ENCODE results near the gene PRB4. TPM values are rescaled to one million over a fixed set of nuclear protein-coding genes. Genes with fewer than 3 reads are reported as not detected.
"Not testable (repeated sequence)": the region's sequence is repeated elsewhere in the genome, so short reads cannot be mapped to it uniquely, and the experiment has no call there.

Gene PRB4
- not detected for total RNA-seq
- not detected for polyA plus RNA-seq

GRCh38 chr12:11310336-11310735 is at the start of gene PRB4:
TSS of gene PRB4 (minus strand) at chr12:11310436. CDS start at chr12:11310398, 38 bp downstream.
- Histone ChIP-seq H3K27ac (ENCODE audit: low read depth) (no peak within 1 kb of the TSS), H3K4me1 (ENCODE audit: insufficient read depth) (no peaks in the 10 kb centered on the region), H3K36me3 (ENCODE audit: insufficient read depth) (no peaks in the 10 kb centered on the region), H3K4me3 (ENCODE audit: low read depth, low read length) (no peak within 1 kb of the TSS)
- WGBS: 73% methylated on average over 3 of the region's 3 CpGs
- no peak for DNase-seq (ENCODE audit: extremely low spot score)

DNA sequence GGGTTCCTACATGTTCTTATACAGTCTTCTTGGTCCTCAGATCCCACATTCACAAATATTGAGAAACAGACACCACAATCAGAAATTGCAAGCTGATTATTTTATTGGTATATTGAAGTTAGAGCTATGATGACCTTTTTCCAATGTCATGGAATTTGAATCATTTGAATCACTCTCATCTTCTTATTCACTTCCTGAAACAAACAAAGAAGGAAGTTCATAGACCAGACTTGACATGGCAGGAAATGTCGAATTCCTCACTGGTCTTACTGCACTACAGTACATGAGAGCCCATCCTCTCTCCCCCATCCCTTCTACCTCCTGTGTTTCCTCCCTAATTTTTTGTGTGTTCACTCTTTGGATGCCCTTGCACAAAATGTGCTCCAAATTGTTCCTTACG is 41.5 kb upstream of the PRB4 start:
- DNase-seq (ENCODE audit: extremely low spot score): not testable (repeated sequence)

DNA sequence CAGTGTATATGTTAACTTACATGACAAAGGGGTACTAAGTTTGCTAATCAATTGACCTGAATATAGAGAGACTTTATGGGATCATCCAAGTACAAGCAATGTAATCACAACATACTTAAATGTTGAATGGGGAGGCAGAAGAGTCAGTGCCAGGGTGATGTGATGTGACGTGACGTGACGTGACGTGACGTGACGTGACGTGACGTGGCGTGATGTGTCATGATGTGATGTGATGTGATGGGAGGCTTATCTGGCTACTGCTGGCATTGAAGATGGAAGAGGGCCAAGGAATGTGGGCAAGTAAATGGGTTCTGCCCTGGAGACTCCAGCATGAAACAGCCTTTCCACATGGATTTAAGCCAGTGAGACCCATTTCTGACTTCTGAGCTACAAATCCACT is 38.2 kb upstream of the PRB4 start:
- Histone ChIP-seq H3K4me3 (ENCODE audit: low read depth, low read length) (no peak overlapping the region), H3K27ac (ENCODE audit: low read depth) (no peak overlapping the region), H3K36me3 (ENCODE audit: insufficient read depth) (no peaks in the 10 kb centered on the region), H3K4me1 (ENCODE audit: insufficient read depth) (no peaks in the 10 kb centered on the region)
- no peak for DNase-seq (ENCODE audit: extremely low spot score)
- WGBS: 96% methylated on average over 9 of the region's 9 CpGs

More for the DNA sequence above, 41.5 kb upstream of the PRB4 start:
- WGBS: 74% methylated on average over 1 of the region's 2 CpGs
- H3K4me1 ChIP-seq (ENCODE audit: insufficient read depth); H3K27ac ChIP-seq (ENCODE audit: low read depth); H3K4me3 ChIP-seq (ENCODE audit: low read depth, low read length); H3K36me3 ChIP-seq (ENCODE audit: insufficient read depth): not testable (repeated sequence)

DNA sequence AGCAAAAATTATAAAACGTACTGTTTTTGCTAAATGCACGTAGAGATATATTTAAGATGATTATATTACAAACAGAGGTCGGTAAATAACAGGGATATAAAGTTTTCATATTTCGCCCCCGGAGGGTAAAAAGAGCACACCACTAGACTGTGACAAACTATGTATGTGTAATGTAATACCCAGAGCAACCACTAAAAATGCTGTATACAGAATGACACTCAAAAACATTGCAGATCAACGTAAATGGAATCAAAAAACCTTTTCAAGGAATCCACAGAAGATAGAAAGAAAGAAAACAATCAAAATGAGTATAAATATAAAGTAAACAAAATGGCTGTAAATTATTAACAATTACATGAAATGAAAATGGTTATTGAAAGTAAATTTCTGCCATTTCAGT is 37.6 kb upstream of the PRB4 start:
- WGBS: 76% methylated on average over 6 of the region's 6 CpGs
- H3K36me3 ChIP-seq (ENCODE audit: insufficient read depth): no peaks in the 10 kb centered on the region
- H3K4me1 ChIP-seq (ENCODE audit: insufficient read depth): no peaks in the 10 kb centered on the region
- DNase-seq (ENCODE audit: extremely low spot score): no peak
- no peak overlapping the region for H3K4me3 ChIP-seq (ENCODE audit: low read depth, low read length)
- no peak overlapping the region for H3K27ac ChIP-seq (ENCODE audit: low read depth)

DNA sequence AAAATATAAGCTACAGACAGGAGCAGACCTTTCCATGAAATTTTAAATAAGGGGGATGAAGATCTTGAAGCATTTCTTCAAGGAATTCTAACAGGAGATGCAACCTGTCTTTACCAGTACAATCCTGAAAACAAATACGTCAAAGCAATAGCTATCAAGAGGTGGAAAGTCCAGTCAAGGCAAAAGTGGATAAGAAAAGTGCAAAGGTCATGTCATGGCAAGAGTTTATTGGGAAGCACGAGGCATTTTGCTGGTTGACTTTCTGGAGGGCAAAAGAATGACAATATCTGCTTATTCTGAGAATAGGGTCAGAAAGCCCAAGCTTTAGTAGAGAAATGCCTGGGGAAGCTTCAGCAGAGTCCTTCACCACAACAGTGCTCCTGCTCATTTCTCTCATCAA is 34.3 kb upstream of the PRB4 start:
- Histone ChIP-seq H3K36me3 (ENCODE audit: insufficient read depth) (no peaks in the 10 kb centered on the region), H3K27ac (ENCODE audit: low read depth) (no peak overlapping the region)
- 52% methylated on average over 2 of the region's 2 CpGs for WGBS

GRCh38 chr12:11324426-11324825 is 14.2 kb upstream of the PRB4 start:
- 92% methylated on average over 3 of the region's 3 CpGs for WGBS
- Histone ChIP-seq H3K27ac (ENCODE audit: low read depth) (no peak overlapping the region), H3K4me1 (ENCODE audit: insufficient read depth) (no peaks in the 10 kb centered on the region), H3K36me3 (ENCODE audit: insufficient read depth) (no peaks in the 10 kb centered on the region), H3K4me3 (ENCODE audit: low read depth, low read length) (no peak overlapping the region)
- no peak for DNase-seq (ENCODE audit: extremely low spot score)

More for the DNA sequence above, 34.3 kb upstream of the PRB4 start:
- no peak overlapping the region for H3K4me3 ChIP-seq (ENCODE audit: low read depth, low read length)
- H3K4me1 ChIP-seq (ENCODE audit: insufficient read depth): no peaks in the 10 kb centered on the region
- no peak for DNase-seq (ENCODE audit: extremely low spot score)

- Histone ChIP-seq H3K36me3 (ENCODE audit: insufficient read depth) (no peaks in the 10 kb centered on the region), H3K4me3 (ENCODE audit: low read depth, low read length) (no peak overlapping the region), H3K4me1 (ENCODE audit: insufficient read depth) (no peaks in the 10 kb centered on the region), H3K27ac (ENCODE audit: low read depth) (no peak overlapping the region)
- DNase-seq (ENCODE audit: extremely low spot score): no peak
- 72% methylated on average over 2 of the region's 2 CpGs for WGBS
Measured at GRCh38 chr12:11321980-11322379, 11.7 kb upstream of the PRB4 start.

DNA sequence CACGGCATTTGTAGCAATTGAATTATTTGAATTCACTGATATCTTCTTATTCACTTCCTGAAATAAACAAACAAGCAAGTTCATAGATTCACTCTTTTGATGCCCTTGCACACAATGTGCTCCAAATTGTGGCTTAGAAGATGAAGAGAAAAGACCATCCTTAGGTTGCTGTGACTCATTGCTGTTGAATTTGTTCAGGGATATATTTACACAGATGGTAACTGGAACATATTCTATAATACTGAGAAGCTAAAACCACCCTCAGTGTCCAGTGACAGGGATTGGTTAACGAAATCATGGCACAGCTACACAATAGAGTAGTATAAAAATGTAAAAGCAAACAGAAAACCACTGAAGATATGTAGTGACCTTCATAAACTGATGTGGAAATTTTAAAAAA is 3.1 kb downstream of the PRB4 start:
- Histone ChIP-seq H3K27ac (ENCODE audit: low read depth) (no peak overlapping the region), H3K4me1 (ENCODE audit: insufficient read depth) (no peaks in the 10 kb centered on the region), H3K36me3 (ENCODE audit: insufficient read depth) (no peaks in the 10 kb centered on the region), H3K4me3 (ENCODE audit: low read depth, low read length) (no peak overlapping the region)
- DNase-seq (ENCODE audit: extremely low spot score): no peak
- 72% methylated on average over 2 of the region's 2 CpGs for WGBS

- no peak for DNase-seq (ENCODE audit: extremely low spot score)
- 49% methylated on average over 3 of the region's 3 CpGs for WGBS
- Histone ChIP-seq H3K4me3 (ENCODE audit: low read depth, low read length) (no peak overlapping the region), H3K36me3 (ENCODE audit: insufficient read depth) (no peaks in the 10 kb centered on the region), H3K4me1 (ENCODE audit: insufficient read depth) (no peaks in the 10 kb centered on the region), H3K27ac (ENCODE audit: low read depth) (no peak overlapping the region)
Measured at GRCh38 chr12:11273449-11273848, 36.8 kb downstream of the PRB4 start.

DNA sequence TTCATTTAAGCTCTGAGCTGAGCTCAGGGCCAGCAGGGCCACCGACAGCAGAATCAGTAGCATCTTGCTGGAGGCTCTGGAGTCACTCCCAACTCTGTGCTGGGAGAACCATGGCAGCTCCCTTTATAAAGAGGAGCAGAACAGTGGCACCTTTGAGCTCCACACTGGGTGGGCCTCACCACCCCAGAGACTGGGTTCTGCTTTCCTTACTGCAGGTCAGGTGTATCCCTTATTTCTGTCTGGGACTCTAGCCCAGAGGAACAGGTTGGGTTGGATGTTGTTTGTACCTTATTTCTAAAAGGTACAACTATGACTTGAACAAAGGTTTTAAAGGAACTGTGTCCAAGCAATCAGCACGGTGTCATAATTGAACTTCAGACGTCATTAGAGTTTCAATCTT is 40.6 kb downstream of the PRB4 start, which contains the start of gene PRB3:
TSS of gene PRB3 (minus strand) at position 101 of the 400 bp plus-strand sequence. CDS start at position 63, 38 bp downstream.
- no peaks in the 10 kb centered on the region for H3K36me3 ChIP-seq (ENCODE audit: insufficient read depth)
- H3K27ac ChIP-seq (ENCODE audit: low read depth): no peak within 1 kb of the TSS
- DNase-seq (ENCODE audit: extremely low spot score): no peak
- H3K4me3 ChIP-seq (ENCODE audit: low read depth, low read length): no peak within 1 kb of the TSS
- H3K4me1 ChIP-seq (ENCODE audit: insufficient read depth): no peaks in the 10 kb centered on the region
- WGBS: 83% methylated on average over 3 of the region's 3 CpGs

- H3K4me1 ChIP-seq (ENCODE audit: insufficient read depth): no peaks in the 10 kb centered on the region
- H3K36me3 ChIP-seq (ENCODE audit: insufficient read depth): no peaks in the 10 kb centered on the region
- DNase-seq (ENCODE audit: extremely low spot score): no peak
- H3K27ac ChIP-seq (ENCODE audit: low read depth): no peak overlapping the region
- no peak overlapping the region for H3K4me3 ChIP-seq (ENCODE audit: low read depth, low read length)
- 89% methylated on average over 1 of the region's 1 CpG for WGBS
Measured at GRCh38 chr12:11264501-11264900, 45.7 kb downstream of the PRB4 start.

Other genes with a start within 250 kb of the PRB4 start
- 11.7 TPM for gene TAS2R46, start 248.1 kb downstream of the PRB4 start, total RNA-seq
- gene TAS2R46, start 248.1 kb downstream of the PRB4 start, polyA plus RNA-seq: not detected
- gene TAS2R43, start 218.1 kb downstream of the PRB4 start, total RNA-seq: 23.7 TPM
- gene TAS2R43, start 218.1 kb downstream of the PRB4 start, polyA plus RNA-seq: not detected
- 42.9 TPM for gene TAS2R30, start 175.8 kb downstream of the PRB4 start, total RNA-seq
- gene TAS2R30, start 175.8 kb downstream of the PRB4 start, polyA plus RNA-seq: not detected
- 10.8 TPM for gene SMIM10L1, start 139.2 kb downstream of the PRB4 start, total RNA-seq
- gene SMIM10L1, start 139.2 kb downstream of the PRB4 start, polyA plus RNA-seq: 12.8 TPM
- not detected for gene TAS2R42, start 123.5 kb downstream of the PRB4 start, total RNA-seq
- not detected for gene TAS2R42, start 123.5 kb downstream of the PRB4 start, polyA plus RNA-seq
- not detected for gene PRB3, start 40.7 kb downstream of the PRB4 start, total RNA-seq
- gene PRB3, start 40.7 kb downstream of the PRB4 start, polyA plus RNA-seq: not detected
- not detected for gene PRB2, start 85.1 kb upstream of the PRB4 start, total RNA-seq
- gene PRB2, start 85.1 kb upstream of the PRB4 start, polyA plus RNA-seq: not detected

All from urinary bladder (tissue), 4 donors.